A549 treated with AZD2906 at 1 μM for 4 hours (cell line): ENCODE measurements around the gene INPP5F. TPM values are rescaled to one million over a fixed set of nuclear protein-coding genes. Genes with fewer than 3 reads are reported as not detected.

Experiments
- total RNA-seq: library from RNA; stranded (reverse); fragments of 200-300 nt; extraction: Qiagen RNA extraction; gene quantifications from 5 replicates; pipeline ENCODE4 v1.2.3, GENCODE V29; 2022

Gene INPP5F, protein sequence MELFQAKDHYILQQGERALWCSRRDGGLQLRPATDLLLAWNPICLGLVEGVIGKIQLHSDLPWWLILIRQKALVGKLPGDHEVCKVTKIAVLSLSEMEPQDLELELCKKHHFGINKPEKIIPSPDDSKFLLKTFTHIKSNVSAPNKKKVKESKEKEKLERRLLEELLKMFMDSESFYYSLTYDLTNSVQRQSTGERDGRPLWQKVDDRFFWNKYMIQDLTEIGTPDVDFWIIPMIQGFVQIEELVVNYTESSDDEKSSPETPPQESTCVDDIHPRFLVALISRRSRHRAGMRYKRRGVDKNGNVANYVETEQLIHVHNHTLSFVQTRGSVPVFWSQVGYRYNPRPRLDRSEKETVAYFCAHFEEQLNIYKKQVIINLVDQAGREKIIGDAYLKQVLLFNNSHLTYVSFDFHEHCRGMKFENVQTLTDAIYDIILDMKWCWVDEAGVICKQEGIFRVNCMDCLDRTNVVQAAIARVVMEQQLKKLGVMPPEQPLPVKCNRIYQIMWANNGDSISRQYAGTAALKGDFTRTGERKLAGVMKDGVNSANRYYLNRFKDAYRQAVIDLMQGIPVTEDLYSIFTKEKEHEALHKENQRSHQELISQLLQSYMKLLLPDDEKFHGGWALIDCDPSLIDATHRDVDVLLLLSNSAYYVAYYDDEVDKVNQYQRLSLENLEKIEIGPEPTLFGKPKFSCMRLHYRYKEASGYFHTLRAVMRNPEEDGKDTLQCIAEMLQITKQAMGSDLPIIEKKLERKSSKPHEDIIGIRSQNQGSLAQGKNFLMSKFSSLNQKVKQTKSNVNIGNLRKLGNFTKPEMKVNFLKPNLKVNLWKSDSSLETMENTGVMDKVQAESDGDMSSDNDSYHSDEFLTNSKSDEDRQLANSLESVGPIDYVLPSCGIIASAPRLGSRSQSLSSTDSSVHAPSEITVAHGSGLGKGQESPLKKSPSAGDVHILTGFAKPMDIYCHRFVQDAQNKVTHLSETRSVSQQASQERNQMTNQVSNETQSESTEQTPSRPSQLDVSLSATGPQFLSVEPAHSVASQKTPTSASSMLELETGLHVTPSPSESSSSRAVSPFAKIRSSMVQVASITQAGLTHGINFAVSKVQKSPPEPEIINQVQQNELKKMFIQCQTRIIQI
- 9.5 to 10.3 TPM (median 10.2 TPM) in 5 replicates for total RNA-seq

DNA sequence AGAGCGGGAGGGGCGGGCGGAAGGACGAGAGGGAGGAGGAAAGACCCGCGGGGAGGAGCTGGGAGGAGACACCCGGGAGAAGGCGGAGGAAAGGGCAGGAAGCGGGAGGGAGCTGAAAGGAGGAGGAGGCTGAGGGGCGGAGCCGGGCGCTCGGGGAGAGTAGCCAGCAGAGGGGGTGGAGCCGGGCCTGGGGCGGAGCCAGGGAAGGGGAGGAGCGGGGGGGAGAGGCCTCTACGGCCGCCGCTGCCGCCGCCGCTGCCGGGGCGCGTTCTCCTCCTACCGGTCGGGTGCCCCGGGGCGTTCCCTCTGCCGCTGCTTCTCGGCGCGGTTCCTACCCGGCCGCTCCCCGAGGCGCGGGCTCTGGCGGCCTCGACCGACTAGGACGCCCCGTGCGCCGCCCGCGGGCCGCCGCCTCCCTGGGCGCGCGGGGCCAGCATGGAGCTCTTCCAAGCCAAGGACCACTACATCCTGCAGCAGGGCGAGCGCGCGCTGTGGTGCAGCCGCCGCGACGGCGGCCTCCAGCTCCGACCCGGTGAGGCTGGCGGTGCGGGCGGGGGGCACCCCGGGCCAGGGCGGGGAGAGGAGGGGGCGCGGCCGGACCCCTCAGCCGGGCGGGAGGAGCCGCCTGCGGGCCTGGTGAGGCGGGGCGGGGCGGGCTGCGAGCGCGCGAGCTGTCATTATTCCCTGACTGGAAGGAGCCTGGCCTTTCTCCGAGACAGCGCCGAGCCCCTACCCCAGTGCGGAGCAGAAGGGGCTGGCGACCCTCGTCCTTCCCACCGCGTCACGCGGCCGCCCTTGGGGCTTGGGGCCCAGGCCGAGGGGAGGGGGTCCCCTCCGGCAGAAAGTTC lies at the start of gene INPP5F:
Gene INPP5F (plus strand): TSS at position 223 of the 848 bp plus-strand sequence. CDS start 213 bp downstream, at position 436.

GRCh38 chr10:119872610-119872859 lies 146.7 kb downstream of the INPP5F start, which contains the start of gene MCMBP:
Gene MCMBP (minus strand): TSS chr10:119872843. CDS start chr10:119872584, 259 bp downstream.

Other genes with a start within 250 kb of the INPP5F start
- 46.3 to 52.5 TPM (median 51.3 TPM) in 5 replicates for gene RGS10, start 183.3 kb upstream of the INPP5F start, total RNA-seq
- 84.0 to 93.2 TPM (median 87.9 TPM) in 5 replicates for gene TIAL1, start 129.1 kb upstream of the INPP5F start, total RNA-seq
- gene BAG3, start 74.7 kb upstream of the INPP5F start, total RNA-seq = 213 to 268 TPM (median 267 TPM) in 5 replicates
- gene MCMBP, start 146.8 kb downstream of the INPP5F start, total RNA-seq = 78.4 to 91.2 TPM (median 85.0 TPM) in 5 replicates
- 40.0 to 48.7 TPM (median 45.6 TPM) in 5 replicates for gene SEC23IP, start 166.7 kb downstream of the INPP5F start, total RNA-seq